DMS79 treated with DMSO at 0.1 percent for 48 hours (cell line): Measurements from ENCODE around the gene TBCD.
"Not testable (repeated sequence)": the region's sequence is repeated elsewhere in the genome, so short reads cannot be mapped to it uniquely, and the experiment has no call there.

Experiments
- DNase-seq: peaks from one replicate; lab custom pipeline; 2025; lab: John Stamatoyannopoulos, UW

Gene TBCD

GRCh38 chr17:82957469-82957795, 205.6 kb downstream of the TBCD start:
- DNase-seq: no peak

GRCh38 chr17:82957961-82958561, 206.2 kb downstream of the TBCD start:
- no peak for DNase-seq

- no peak for DNase-seq
Measured at GRCh38 chr17:82959242-82959930, 207.5 kb downstream of the TBCD start.

- no peak for DNase-seq
Measured at GRCh38 chr17:82959990-82960418, 208.1 kb downstream of the TBCD start.

GRCh38 chr17:82960419-82961271, 208.8 kb downstream of the TBCD start:
- DNase-seq: no peak

GRCh38 chr17:82961366-82962162, 209.7 kb downstream of the TBCD start:
- no peak for DNase-seq

- no peak for DNase-seq
Measured at GRCh38 chr17:82962163-82962720, 210.4 kb downstream of the TBCD start.

GRCh38 chr17:82963104-82963950, 211.5 kb downstream of the TBCD start:
- peak; percentile 15 for DNase-seq

GRCh38 chr17:82964451-82964850, 212.6 kb downstream of the TBCD start:
- DNase-seq: not testable (repeated sequence)

GRCh38 chr17:82964851-82965341, 213.0 kb downstream of the TBCD start:
- no peak for DNase-seq

- no peak for DNase-seq
Measured at GRCh38 chr17:82965371-82965770, 213.5 kb downstream of the TBCD start.

- DNase-seq: no peak
Measured at GRCh38 chr17:82966415-82966814, 214.6 kb downstream of the TBCD start.

GRCh38 chr17:82967268-82968032, 215.6 kb downstream of the TBCD start:
- no peak for DNase-seq

- DNase-seq: not testable (repeated sequence)
Measured at GRCh38 chr17:82968033-82968841, 216.4 kb downstream of the TBCD start.

- no peak for DNase-seq
Measured at GRCh38 chr17:82970067-82970466, 218.2 kb downstream of the TBCD start.

- no peak for DNase-seq
Measured at GRCh38 chr17:82970818-82971590, 219.1 kb downstream of the TBCD start.

GRCh38 chr17:82972836-82973372, 221.0 kb downstream of the TBCD start:
- DNase-seq: no peak
